Progenitor cell of endocrine pancreas (in vitro differentiated cells): ENCODE data around the gene CELF4. TPM values are rescaled to one million over a fixed set of nuclear protein-coding genes. Genes with fewer than 3 reads are reported as not detected.

Experiments
- DNase-seq: peaks from one replicate; pipeline ENCODE4 v3.0.0; 2021; ENCODE audit warnings: low spot score; ENCODE audit not compliant: unreplicated experiment
- H3K27ac Mint-ChIP-seq: 2 replicates; pipeline ENCODE4 v1.8.0; 2021; ENCODE audit warnings: mild to moderate bottlenecking, moderate library complexity, mixed read lengths
- H3K27me3 Mint-ChIP-seq: 2 replicates; pipeline ENCODE4 v1.8.0; 2021; ENCODE audit warnings: mixed read lengths
- H3K36me3 Mint-ChIP-seq: 2 replicates; pipeline ENCODE4 v1.8.0; 2022; ENCODE audit warnings: mixed read lengths; ENCODE audit not compliant: insufficient read depth
- H3K4me1 Mint-ChIP-seq: 2 replicates; pipeline ENCODE4 v1.8.0; 2021; ENCODE audit warnings: low read depth, mixed read lengths
- H3K4me3 Mint-ChIP-seq: 2 replicates; pipeline ENCODE4 v1.8.0; 2021; ENCODE audit warnings: low read depth, mild to moderate bottlenecking, moderate library complexity, mixed read lengths
- H3K9me3 Mint-ChIP-seq: 2 replicates; pipeline ENCODE4 v1.8.0; 2021; ENCODE audit warnings: low read depth, mixed read lengths
- total RNA-seq: library from RNA; stranded (reverse); gene quantifications from 2 replicates; pipeline ENCODE4 v1.2.1, GENCODE V29; 2021
- TF ChIP-seq, protein P1 (sequence below): fragments of 200-600 bp; sonication (generic); IDR thresholded peaks from one replicate; pipeline ENCODE4 v1.5.0; 2021; ENCODE audit warnings: antibody characterized with exemption, mild to moderate bottlenecking; ENCODE audit not compliant: unreplicated experiment

Gene CELF4
- total RNA-seq, 1 donor from 2014 or later, result 4.6 TPM

DNA sequence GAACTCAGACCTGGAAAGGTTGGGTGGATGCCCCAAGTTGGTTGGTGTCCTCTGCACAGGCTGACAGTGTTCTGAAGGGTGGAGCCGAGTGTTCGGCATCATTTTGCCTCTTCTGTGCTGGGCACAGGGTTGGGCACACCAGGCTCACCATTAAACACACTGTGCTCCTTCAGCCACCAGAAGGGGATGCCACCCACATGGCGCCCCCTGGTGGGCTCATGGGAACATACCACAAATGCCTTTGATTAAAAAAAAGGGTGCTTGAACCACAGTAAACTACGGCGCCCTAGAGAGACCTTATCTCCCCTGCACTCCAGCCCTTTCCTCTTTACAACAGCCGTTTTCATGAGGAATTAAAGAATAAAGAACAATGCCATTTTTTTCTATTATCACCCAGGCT lies 89.4 kb downstream of the CELF4 start:
- Mint-ChIP-seq H3K27me3 (peaks cover 61% of the 10 kb centered on the region), H3K27ac (no peak overlapping the region), H3K4me1 (peaks cover 6% of the 10 kb centered on the region), H3K9me3 (no peaks in the 10 kb centered on the region), H3K4me3 (no peak overlapping the region), H3K36me3 (no peaks in the 10 kb centered on the region)
- TF ChIP-seq, protein P1, sequence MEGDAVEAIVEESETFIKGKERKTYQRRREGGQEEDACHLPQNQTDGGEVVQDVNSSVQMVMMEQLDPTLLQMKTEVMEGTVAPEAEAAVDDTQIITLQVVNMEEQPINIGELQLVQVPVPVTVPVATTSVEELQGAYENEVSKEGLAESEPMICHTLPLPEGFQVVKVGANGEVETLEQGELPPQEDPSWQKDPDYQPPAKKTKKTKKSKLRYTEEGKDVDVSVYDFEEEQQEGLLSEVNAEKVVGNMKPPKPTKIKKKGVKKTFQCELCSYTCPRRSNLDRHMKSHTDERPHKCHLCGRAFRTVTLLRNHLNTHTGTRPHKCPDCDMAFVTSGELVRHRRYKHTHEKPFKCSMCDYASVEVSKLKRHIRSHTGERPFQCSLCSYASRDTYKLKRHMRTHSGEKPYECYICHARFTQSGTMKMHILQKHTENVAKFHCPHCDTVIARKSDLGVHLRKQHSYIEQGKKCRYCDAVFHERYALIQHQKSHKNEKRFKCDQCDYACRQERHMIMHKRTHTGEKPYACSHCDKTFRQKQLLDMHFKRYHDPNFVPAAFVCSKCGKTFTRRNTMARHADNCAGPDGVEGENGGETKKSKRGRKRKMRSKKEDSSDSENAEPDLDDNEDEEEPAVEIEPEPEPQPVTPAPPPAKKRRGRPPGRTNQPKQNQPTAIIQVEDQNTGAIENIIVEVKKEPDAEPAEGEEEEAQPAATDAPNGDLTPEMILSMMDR, result peak; percentile 76
- DNase-seq, result peak; percentile 15

GRCh38 chr18:37473195-37473840 lies 92.3 kb downstream of the CELF4 start:
- Mint-ChIP-seq H3K27ac (no peak overlapping the region), H3K4me3 (no peak overlapping the region), H3K27me3 (peaks cover 51% of the 10 kb centered on the region), H3K4me1 (peaks cover 3% of the 10 kb centered on the region), H3K36me3 (no peaks in the 10 kb centered on the region), H3K9me3 (no peaks in the 10 kb centered on the region)
- DNase-seq, result no peak
- TF ChIP-seq, protein P1, result no peak

GRCh38 chr18:37471637-37472036 lies 94.0 kb downstream of the CELF4 start:
- Mint-ChIP-seq H3K27ac (no peak overlapping the region), H3K27me3 (peaks cover 48% of the 10 kb centered on the region), H3K4me1 (peaks cover 3% of the 10 kb centered on the region)

GRCh38 chr18:37470986-37471385 lies 94.6 kb downstream of the CELF4 start:
- TF ChIP-seq, protein P1, result no peak
- no peak overlapping the region for H3K4me3 Mint-ChIP-seq
- H3K27me3 Mint-ChIP-seq, result peaks cover 50% of the 10 kb centered on the region

More at GRCh38 chr18:37471637-37472036, 94.0 kb downstream of the CELF4 start:
- TF ChIP-seq, protein P1, result no peak
- H3K36me3 Mint-ChIP-seq, result no peaks in the 10 kb centered on the region
- H3K9me3 Mint-ChIP-seq, result no peaks in the 10 kb centered on the region
- DNase-seq, result no peak
- no peak overlapping the region for H3K4me3 Mint-ChIP-seq

GRCh38 chr18:37467002-37467662 lies 98.5 kb downstream of the CELF4 start:
- peaks cover 48% of the 10 kb centered on the region for H3K27me3 Mint-ChIP-seq
- no peaks in the 10 kb centered on the region for H3K9me3 Mint-ChIP-seq
- peak overlapping the region; percentile 15 for H3K27ac Mint-ChIP-seq
- TF ChIP-seq, protein P1, result no peak
- no peak for DNase-seq
- no peaks in the 10 kb centered on the region for H3K4me1 Mint-ChIP-seq
- H3K4me3 Mint-ChIP-seq, result no peak overlapping the region
- no peaks in the 10 kb centered on the region for H3K36me3 Mint-ChIP-seq

More at GRCh38 chr18:37470986-37471385, 94.6 kb downstream of the CELF4 start:
- DNase-seq, result no peak
- Mint-ChIP-seq H3K36me3 (no peaks in the 10 kb centered on the region), H3K9me3 (no peaks in the 10 kb centered on the region), H3K4me1 (no peaks in the 10 kb centered on the region), H3K27ac (no peak overlapping the region)
